PFSK-1 (cell line): ENCODE results near the gene SLC1A2.

Experiments
- FOXP2 ChIP-seq: optimal IDR thresholded peaks from 2 replicates; pipeline ENCODE3; 2011; ENCODE audit warnings: borderline replicate concordance, control low read depth, inconsistent platforms; ENCODE audit not compliant: insufficient read depth; ENCODE audit errors: extremely low read length, extremely low read depth
- POLR2AphosphoS5 ChIP-seq: IDR thresholded peaks from 2 replicates; pipeline ENCODE4 v1.6.1; 2012; ENCODE audit warnings: low read depth, mild to moderate bottlenecking, control low read depth, low read length, moderate library complexity
- REST ChIP-seq, 2 experiments: IDR thresholded peaks; 2 replicates each; pipeline versions ENCODE4 v1.6.1 to v1.8.0; 2011 to 2012; ENCODE audit warnings: low read depth in 2 of 2, low read length in 2 of 2, control low read depth in 1 of 2, inconsistent platforms in 1 of 2, mild to moderate bottlenecking in 1 of 2, moderate library complexity in 1 of 2; ENCODE audit not compliant: insufficient read depth in 1 of 2
- SIN3A ChIP-seq: IDR thresholded peaks from 2 replicates; pipeline ENCODE4 v1.6.1; 2012; ENCODE audit warnings: mild to moderate bottlenecking, low read length, moderate library complexity, borderline replicate concordance; ENCODE audit not compliant: insufficient read depth

GRCh38 chr11:35393098-35393497, 26.3 kb downstream of the SLC1A2 start:
- no peak for TF ChIP-seq POLR2AphosphoS5
- no peak for TF ChIP-seq SIN3A
- no peak for TF ChIP-seq FOXP2
- TF ChIP-seq REST (IDR thresholded peaks at IDR 0.05; ENCODE audit: insufficient read depth in 1 of 2, low read depth in 2 of 2, low read length in 2 of 2), result no peak
